HPDE6-E6E7 (cell line): ENCODE measurements around the gene GAS2.

Source experiments
- DNase-seq: peaks from one replicate; pipeline ENCODE4 v3.0.0; 2011; ENCODE audit warnings: missing footprints; ENCODE audit errors: extremely low spot score

The GAS2 gene

GRCh38 chr11:22728600-22729389 lies 62.4 kb downstream of the GAS2 start:
- no peak for DNase-seq

DNA sequence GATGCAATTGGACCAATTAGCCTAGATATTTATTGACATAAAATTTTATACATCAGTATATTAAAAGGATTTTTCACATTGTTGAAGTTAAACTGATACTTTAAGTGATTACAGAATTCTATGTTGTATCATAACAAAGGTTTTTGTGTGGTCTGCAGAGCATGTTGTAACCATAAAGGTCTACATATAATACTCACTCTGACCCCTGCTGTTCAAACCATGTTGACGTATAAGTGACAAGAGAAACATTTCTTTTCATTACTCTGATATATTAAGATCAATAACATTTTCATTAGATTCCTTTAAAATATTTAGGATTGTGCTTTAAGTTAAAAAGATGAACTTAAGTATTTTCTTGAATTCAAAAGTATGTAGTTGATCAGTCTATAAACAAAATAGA lies 63.9 kb downstream of the GAS2 start:
- no peak for DNase-seq

- no peak for DNase-seq
These were observed 66.2 kb downstream of the GAS2 start for GRCh38 chr11:22732588-22732987.

DNA sequence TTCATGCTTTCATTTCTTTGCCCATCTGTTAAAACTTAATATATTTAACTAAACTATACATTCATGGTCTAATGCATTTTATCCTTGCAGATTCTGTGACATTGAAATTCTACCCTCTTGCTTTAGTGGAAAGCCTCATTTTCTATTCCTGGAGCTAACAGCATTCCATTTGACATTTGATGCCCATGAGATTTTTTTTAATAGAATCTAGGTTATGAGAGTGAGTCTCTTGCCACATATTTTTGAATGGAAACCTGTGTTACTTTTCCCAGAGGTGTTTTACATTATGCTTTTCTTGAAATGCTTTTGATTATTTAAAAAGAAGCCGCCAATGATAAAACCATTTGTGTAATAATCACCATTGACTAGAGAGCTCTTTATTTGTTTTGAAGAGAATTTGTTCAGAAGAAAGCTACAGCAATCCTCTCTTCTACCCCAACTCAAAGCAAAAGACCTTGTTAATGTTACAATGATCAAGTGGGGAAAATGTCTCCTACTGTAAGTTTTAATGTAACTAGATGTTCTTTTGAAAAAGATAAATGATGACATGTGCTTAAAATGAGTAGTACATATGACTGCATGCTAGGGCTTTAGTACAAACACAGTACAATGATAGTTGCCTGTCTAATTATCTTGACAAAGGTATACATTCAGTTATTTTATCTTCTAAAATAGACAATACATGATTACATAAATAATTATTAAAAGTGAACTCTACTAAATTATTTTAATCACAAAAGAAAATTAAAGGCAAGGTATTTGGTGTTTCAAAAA lies 67.3 kb downstream of the GAS2 start:
- DNase-seq = no peak

- DNase-seq = no peak
These were observed 68.4 kb downstream of the GAS2 start for GRCh38 chr11:22734628-22735345.

- no peak for DNase-seq
These were observed 75.8 kb downstream of the GAS2 start for GRCh38 chr11:22742157-22742613.

DNA sequence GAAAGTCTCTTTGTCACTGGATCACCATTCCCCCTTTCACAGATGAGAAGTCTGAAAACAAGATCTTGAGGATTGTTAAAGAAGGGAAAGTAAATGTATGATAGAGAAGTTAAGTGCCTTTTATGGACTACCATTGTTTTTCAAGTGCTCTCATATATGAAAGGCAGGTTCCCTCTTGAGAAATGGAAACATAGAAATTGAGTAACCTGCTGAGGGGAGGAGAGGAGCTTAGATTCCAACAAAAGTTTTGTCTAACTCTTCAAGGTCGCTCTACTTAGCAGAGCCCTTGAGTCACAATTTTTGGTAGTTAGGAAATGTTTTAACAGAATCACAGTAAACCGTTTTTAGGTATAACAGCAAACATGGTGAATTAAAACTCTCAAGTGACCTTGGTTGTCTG lies 83.1 kb downstream of the GAS2 start:
- no peak for DNase-seq

DNA sequence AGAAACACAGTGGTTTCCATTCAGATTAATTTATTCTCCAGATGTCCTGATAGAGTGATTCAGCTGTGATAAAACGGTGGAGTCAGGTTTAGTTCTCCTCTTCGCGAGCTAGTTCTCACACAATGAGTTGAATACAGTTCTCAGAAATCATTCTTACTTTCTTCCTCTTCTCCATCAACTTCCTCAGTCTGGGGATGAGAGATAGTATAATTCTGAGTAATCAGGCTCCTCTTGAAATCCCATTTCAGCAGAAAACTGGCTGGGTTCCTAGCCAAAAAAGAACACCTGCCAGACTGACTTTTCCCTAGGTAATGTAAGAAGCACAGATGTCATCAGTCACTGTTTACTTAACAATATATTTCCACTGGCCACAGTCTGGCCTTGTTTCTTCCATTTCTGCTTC lies 86.5 kb downstream of the GAS2 start:
- no peak for DNase-seq

DNA sequence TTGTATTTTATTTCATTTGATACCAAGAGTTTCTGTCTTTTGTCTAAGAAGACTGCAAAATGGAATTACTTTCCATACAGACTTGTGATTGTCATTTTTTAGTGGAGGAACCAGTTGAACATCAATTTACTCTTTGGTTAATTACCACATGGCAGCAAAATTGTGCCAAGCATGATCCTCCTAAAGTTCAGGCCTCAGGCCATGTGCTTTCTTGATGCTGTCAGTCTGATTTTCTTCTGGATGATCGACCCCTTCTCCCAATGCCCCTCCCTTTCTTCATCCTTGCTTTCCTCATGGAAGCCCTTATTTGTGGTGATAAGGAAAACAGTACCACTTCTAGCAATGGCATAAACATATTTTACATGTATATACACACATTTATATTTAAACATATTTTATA lies 87.0 kb downstream of the GAS2 start:
- DNase-seq = no peak

GRCh38 chr11:22761066-22761465 lies 94.7 kb downstream of the GAS2 start:
- no peak for DNase-seq

DNA sequence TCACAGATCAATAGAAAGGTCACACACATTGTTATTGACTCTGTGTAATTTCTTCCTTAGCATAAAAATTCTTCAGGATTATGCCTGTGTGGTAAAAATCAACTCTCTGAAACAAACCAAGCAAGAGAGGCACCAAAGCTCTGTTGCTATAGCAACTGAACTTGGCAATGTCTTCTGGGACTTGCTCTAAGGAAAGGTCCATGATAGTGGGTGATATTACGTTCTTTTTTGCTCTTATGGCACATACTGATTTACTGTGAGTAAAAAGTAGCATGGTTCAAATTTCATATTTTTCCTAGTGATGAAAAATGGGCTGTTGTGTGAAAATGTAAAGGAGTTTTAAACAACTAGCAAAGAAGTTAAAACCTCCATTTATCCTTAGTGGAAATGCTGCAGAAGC lies 96.8 kb downstream of the GAS2 start:
- DNase-seq = no peak

DNA sequence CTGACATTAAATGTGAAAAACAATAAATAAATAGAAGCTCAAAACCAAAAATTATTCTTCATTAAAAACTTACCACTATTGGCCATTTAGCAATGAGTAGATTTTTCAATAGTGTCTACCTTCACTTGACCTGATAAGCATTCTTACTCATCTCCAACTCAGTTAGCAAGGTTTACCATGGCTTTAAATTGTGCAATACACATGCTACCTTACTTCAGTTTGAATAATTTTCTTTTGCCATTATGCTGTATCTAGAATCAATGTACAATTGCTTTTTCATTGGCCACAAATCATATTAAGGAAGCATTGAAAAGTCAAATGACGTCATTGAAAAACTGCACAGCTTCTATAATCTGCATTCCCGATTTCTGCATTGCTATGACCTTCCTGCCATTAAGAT lies 98.3 kb downstream of the GAS2 start:
- no peak for DNase-seq

GRCh38 chr11:22768281-22768680 lies 101.9 kb downstream of the GAS2 start:
- no peak for DNase-seq

DNA sequence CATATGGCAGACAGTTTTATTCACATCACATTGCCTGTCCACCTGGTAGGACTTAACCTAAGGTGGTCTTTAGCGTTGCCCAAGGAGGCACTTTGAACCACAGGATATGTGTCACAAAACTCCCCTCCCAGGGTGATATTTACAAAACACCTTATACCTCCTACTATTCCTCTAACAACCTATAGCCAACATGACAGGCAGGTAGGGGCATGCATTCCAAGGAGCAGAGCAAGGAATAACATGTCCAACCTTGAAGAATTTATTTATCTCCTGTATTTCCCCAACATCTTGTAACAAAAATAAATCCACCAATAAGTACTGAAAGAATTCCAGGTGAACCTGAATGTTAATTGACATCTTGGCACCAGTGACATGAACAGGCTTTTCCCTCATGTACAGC lies 102.7 kb downstream of the GAS2 start:
- no peak for DNase-seq

- DNase-seq = no peak
These were observed 108.3 kb downstream of the GAS2 start for GRCh38 chr11:22774716-22775115.

- DNase-seq = no peak
These were observed 108.8 kb downstream of the GAS2 start for GRCh38 chr11:22775248-22775647.

- no peak for DNase-seq
These were observed 112.2 kb downstream of the GAS2 start for GRCh38 chr11:22778642-22779041.

- no peak for DNase-seq
These were observed 113.4 kb downstream of the GAS2 start for GRCh38 chr11:22779850-22780249.

- DNase-seq = no peak
These were observed 114.7 kb downstream of the GAS2 start for GRCh38 chr11:22780952-22781593.

GRCh38 chr11:22785251-22785650 lies 118.8 kb downstream of the GAS2 start:
- DNase-seq = peak; percentile 23

DNA sequence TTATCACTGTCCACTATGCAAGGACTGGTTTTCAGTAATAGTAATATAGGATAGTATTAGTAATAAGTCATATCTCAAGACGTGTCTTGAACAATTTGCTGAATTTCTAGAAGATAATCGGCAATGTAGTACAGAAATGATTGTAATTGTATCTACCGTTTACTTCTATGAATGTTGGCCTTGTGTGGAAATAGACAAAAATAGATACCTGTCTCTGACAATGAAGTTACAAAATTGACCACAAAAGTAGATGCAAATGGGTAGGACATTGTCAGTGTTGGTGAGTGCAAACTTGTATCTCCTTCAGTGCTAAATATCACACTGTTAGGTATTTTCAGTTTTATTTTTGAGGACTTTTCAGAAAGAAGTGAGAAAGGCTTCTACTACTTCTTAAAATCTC lies 120.1 kb downstream of the GAS2 start:
- DNase-seq = no peak

DNA sequence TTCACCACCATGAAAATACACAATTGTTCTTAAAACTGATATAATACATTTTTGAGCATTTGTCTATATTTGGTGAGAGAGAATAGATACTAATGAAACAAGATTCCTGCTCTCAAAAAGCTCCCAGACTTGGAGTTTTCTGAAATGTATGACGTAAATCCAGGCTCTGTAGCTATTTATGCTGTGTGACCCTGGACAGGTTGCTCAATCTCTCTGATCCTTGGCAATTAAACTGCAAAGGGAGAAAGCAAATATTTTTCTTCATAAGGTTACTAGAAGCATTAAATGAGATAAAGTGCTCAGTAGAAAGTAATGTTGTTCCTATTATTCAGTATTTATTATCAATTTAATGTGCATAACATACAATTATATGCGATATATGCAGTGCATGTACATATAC lies 120.6 kb downstream of the GAS2 start:
- no peak for DNase-seq
